HPDE6-E6E7 (cell line): ENCODE results near the gene SQOR.

Experiments used
- DNase-seq: peaks from one replicate; pipeline ENCODE4 v3.0.0; 2011; ENCODE audit warnings: missing footprints; ENCODE audit errors: extremely low spot score

SQOR gene

DNA sequence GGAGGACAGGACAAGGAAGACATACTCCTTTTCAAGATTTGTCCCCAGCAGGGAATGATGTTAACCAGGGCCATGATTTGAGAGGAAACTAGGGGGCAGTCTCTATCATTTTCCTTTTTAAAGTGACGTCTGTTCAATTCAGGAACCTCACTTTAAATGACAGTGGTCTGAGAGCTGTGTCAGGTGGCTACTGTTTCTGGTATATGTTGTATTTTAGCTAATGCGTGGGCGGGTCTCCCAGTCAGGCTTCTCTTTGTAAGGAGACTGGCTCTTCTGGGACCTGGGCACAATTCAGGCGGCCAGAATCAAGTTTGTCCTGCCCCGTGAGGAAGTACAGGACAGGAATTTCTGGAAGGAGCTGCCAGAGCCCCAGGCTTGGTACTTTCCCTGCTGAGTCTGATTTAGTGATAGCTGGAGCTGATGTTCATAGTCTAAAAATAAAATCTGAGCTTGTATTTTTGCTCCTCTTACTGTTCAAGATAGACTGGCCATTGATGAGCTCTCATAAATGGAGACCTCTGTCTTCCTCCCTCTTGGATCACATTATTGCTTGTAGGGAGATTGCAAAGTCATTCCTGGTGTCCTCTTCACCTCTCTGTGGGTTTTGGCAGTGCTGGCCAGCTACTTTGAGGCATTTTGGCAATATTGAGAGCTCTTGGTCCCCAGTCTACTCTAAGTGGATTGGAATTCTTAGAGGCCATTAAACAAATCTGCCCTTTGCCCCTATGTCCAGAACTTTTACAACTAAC is 25.6 kb downstream of the SQOR start:
- no peak for DNase-seq

DNA sequence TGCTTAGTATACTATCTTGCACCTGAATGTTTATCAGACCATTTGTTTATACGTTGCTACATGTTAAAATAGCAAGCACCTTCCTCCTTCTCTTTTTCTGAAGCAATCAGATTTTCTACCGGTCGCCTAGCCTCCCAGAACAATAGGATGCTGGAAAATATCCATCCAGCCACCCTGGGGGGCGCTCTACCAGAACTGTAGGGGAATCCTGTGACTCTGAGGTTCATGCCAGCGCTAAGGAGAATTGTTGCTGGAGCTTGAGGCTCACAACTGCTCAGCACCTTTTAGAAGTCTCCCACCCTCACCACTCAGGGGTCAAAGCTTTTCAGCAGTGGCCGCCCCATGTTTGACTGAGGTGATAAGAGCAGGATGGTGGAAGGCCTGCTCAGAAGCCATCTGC is 27.5 kb downstream of the SQOR start:
- no peak for DNase-seq

GRCh38 chr15:45664451-45664850 is 29.6 kb downstream of the SQOR start:
- no peak for DNase-seq

- no peak for DNase-seq
Measured at GRCh38 chr15:45665261-45665660, 30.4 kb downstream of the SQOR start.

DNA sequence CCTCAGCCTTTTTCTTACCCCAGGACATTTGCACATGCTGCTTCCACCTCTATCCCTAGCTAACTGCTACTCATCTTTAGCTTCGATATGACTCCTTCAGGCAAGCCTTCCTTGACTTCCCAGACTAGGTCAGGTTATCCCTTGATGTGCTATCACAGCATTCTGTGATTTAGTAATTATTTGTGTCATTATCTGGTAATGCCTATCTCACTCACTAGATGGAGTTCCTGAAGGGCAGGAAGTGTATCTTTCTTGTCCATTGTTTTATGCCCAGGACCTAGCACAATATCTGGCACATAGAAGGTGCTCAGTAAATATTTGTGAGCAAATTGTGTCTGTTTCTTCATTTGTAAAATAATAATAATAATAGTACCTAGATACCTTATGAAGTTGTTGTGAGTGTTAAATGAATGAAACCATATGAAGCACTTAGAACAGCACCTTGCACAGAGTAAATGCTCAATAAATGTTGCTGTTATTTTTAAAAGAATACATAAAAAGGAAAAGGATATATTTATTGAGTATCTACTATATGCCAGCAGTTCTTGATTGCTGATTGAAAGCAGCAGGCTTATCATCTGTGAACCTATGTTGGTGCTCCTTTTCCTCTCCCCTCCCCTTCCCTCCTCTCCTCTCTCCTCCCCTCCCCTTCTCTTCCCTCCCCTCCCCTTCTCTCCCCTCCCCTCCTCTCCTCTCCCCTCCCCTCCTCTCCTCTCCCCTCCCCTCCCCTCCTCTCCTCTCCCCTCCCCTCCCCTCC is 31.5 kb downstream of the SQOR start:
- DNase-seq, result no peak

- DNase-seq, result no peak
Measured at GRCh38 chr15:45667002-45667401, 32.2 kb downstream of the SQOR start.

DNA sequence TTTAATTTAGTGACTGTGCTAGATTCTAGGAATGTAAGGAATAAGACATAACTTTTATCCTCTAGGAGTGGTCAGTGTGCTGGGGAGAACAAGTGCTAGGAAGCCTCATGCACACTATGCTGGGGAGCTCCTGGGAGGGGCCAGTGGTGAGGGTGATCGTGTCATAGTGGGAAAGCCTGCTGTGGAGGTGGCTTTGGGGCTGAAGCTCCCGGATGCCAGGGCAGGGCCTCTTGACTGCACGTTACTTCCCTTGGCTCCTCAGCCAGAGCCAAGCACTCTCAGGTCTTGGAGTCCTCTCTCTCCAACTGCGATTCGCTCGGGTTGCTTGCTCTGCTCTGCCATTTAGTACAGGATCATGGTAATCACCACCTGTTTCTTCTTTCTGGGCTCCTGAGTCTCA is 33.6 kb downstream of the SQOR start:
- DNase-seq, result no peak

- DNase-seq, result no peak
Measured at GRCh38 chr15:45669422-45669821, 34.6 kb downstream of the SQOR start.

- DNase-seq, result no peak
Measured at GRCh38 chr15:45670091-45670490, 35.3 kb downstream of the SQOR start.

DNA sequence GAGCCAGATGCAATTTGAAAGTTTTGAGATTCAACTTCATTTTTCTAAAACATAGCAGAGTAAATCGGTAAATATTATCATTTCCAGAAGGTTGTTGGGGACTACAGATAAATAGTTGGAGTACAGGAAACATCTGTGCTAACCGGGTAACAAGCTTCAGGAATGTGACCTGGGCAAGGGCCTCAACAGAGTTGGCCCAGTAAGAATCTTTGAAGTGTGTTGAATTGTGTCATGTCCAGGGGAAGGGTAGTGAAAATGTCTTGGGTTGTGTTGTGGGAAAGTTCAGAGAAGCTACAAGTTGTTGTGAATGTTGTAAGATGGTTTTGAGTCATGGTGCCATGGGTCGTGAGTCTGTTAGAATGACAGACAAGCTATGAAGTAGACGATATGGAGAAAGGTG is 35.7 kb downstream of the SQOR start:
- DNase-seq, result no peak

- no peak for DNase-seq
Measured at GRCh38 chr15:45674677-45675076, 39.8 kb downstream of the SQOR start.

DNA sequence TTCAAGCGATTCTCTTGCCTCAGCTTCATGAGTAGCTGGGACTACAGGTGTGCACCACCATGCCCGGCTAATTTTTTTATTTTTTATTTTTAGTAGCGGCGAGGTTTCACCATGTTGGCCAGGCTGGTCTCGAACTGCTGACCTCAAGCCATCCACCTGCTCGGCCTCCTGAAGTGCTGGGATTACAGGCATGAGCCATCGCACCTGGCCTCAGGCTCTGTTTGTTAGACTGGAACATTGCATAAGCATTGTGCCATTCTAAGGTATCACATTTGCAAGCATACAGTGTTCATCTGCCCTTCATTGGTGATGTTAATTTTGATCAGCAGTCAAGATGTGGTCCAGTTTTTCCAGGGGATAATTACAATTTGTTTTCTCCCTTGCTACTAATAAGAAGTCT is 43.0 kb downstream of the SQOR start:
- no peak for DNase-seq

DNA sequence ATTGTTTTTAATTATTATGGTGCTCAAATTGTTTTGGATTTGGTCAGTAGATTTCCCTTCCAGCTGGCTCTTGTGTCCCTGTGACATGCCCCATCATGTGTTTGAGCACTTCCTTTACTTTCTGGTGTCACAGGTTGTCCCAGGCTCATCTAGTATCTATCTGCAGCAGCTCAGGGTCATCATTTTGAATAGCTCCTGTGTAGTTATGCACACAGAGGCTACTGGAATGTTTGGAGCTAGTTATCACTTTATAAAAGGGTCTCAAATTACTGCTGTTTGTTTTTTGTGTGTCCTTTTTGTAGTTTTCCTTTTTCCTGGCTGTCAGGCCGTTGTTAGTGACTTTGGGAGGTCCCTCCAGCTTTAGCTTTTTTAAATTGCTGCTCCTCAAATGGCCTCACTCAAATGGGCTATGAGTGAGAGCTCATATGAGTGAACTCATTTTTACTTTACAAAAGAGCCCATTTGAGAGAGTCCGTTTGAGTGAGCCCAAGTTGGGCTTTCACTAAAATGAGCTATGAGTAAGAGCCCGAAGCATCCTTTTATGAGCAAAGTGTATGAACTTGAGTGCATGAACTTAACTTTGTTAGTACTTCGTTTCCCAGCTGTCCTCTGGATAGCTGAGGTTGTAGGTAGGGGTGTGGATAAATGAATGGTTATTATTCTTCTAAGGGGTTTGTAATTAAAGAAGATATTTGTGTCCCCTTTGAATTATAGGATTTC is 43.8 kb downstream of the SQOR start:
- DNase-seq, result no peak

GRCh38 chr15:45684533-45684932 is 49.7 kb downstream of the SQOR start:
- no peak for DNase-seq

GRCh38 chr15:45689616-45690015 is 54.8 kb downstream of the SQOR start:
- DNase-seq, result no peak

DNA sequence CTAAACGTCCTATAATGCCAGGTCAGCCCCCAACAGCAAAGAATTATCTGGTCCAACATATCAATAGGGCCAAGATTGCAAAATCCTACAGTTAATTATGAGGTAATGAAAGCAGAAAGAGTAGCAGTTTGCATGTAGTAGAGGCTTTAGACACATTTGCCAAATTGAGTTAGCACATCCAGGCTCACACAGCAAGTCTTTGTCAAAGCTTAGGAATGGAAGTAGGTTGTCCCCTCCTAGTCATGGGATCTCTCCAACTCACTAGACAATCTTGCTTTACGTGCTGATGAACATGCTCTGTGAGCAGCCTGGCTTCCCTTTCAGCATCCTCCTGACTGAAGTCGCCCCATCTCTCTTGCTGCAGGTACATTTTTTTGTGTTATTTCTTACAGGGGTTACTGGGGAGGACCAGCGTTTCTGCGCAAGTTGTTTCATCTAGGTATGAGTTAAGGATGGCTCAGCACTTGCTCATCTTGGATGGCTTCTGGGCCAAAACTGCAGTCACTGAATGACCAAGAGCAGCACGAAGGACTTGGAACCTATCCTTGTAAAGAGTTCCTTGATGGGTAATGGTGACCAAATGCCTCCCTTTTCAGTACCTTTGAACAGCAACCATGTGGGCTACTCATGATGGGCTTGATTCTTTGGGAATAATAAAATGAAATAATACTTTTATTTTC is 55.9 kb downstream of the SQOR start:
- DNase-seq, result no peak

- no peak for DNase-seq
Measured at GRCh38 chr15:45701108-45701507, 66.3 kb downstream of the SQOR start.

- DNase-seq, result no peak
Measured at GRCh38 chr15:45702041-45702440, 67.2 kb downstream of the SQOR start.

- DNase-seq, result no peak
Measured at GRCh38 chr15:45703670-45704328, 69.0 kb downstream of the SQOR start.

DNA sequence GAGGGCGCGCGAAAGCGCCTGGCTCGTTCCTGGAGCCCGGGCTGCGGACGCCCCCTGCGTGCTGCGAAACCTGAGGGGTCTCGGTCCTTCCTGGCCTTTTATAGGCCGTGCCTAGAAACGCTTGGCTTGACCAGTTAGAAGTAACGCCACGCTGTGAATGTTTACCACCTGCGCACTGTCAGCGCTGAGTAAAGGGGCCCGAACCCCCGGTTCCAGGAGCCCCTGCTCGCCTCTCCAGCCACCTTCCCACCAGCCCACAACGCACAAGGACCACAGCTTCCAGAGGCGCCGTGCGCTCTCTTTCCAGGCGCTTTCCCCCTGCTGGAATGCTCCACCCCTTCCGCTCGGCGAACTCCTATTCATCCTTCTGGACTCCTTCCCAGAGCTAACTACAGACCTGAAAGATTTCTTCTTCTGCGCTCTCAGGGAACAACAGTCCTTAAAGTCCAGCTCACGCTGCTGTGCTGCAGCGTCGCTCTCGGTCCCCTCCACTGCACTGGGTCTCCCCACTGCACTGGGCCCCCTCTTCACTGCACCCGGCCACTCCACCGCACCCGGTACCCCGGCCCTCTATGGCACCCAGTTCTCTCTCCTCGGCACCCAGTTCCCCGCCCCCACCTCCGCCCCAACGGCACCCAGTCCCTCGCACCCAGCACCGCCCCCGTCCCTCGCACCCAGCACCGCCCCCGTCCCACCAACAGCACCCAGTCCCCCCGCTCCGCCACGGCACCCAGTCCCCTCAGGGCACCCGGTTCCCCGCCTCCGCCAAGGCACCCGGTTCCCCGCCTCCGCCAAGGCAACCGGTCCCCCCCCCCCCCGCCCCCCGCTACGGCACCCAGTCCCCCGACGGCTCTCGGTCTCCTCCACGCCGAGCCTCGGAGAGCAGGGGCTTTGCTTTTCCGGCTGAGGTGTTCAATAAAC is 69.8 kb downstream of the SQOR start:
- no peak for DNase-seq
